Brain microvascular endothelial cell (primary cell): ENCODE data around the gene CALR3.
"Not testable (repeated sequence)": the region's sequence is repeated elsewhere in the genome, so short reads cannot be mapped to it uniquely, and the experiment has no call there.

Source experiments
- DNase-seq: peaks from one replicate; pipeline ENCODE4 v3.0.0-alpha.2; 2020
- H3K27ac ChIP-seq: fragments of 250-450 bp; sonication (Bioruptor Pico); 2 replicates; pipeline ENCODE4 v1.5.1; 2020; ENCODE audit warnings: mild to moderate bottlenecking, moderate library complexity
- H3K27me3 ChIP-seq: fragments of 250-450 bp; sonication (Bioruptor Pico); replicated peaks from 2 replicates; pipeline ENCODE4 v1.5.1; 2020; ENCODE audit warnings: mild to moderate bottlenecking
- H3K36me3 ChIP-seq: fragments of 250-450 bp; sonication (Bioruptor Pico); replicated peaks from 2 replicates; pipeline ENCODE4 v1.5.1; 2020; ENCODE audit warnings: mild to moderate bottlenecking
- H3K4me3 ChIP-seq: 2 replicates; pipeline ENCODE4 v1.5.1; 2011; ENCODE audit warnings: low read depth, mild to moderate bottlenecking, control low read depth, low read length, moderate library complexity
- CTCF ChIP-seq: IDR thresholded peaks from 2 replicates; pipeline ENCODE4 v1.5.1; 2011; ENCODE audit warnings: low read depth, mild to moderate bottlenecking, moderate library complexity, low read length, control low read depth, inconsistent platforms; ENCODE audit errors: missing control alignments
- in situ Hi-C: cut with HindIII; loops from 2 replicates; pipeline ENCODE4 v1.10.0; 2017; ENCODE audit warnings: low sequenced_read_pairs, low pct_ligation_motif_present

The CALR3 gene

GRCh38 chr19:16482745-16483144 is 13.2 kb downstream of the CALR3 start:
- no peak for TF ChIP-seq CTCF
- Histone ChIP-seq H3K36me3 (no peaks in the 10 kb centered on the region), H3K4me3 (no peak overlapping the region), H3K27ac (no peak overlapping the region), H3K27me3 (no peaks in the 10 kb centered on the region)
- no peak for DNase-seq
- in situ Hi-C loops, result no loop called here

GRCh38 chr19:16477311-16477710 is 18.7 kb downstream of the CALR3 start:
- Histone ChIP-seq H3K4me3 (no peak overlapping the region), H3K27ac (no peak overlapping the region), H3K27me3 (no peaks in the 10 kb centered on the region), H3K36me3 (no peaks in the 10 kb centered on the region)
- DNase-seq, result no peak
- in situ Hi-C loops, result no loop called here
- no peak for TF ChIP-seq CTCF

DNA sequence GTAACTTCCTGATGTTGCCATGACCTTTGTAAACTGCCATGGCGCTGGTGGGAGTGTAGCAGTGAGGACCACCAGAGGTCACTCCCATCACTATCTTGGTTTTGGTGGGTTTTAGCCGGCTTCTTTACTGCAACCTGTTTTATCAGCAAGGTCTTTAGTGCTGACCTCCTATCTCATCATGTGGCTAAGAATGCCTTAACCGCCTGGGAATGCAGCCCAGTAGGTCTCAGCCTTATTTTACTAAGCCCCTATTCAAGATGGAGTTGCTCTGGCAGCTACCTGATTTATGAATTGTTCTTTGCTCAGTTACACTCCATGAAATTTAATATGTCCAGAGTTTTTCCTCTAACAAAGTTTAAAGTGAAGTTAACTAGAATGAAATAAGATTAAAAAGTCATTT is 19.6 kb downstream of the CALR3 start:
- DNase-seq, result no peak
- H3K27me3 ChIP-seq, result no peaks in the 10 kb centered on the region
- no peak overlapping the region for H3K4me3 ChIP-seq
- in situ Hi-C loops, result no loop called here
- TF ChIP-seq CTCF, result no peak
- no peaks in the 10 kb centered on the region for H3K36me3 ChIP-seq
- no peak overlapping the region for H3K27ac ChIP-seq

GRCh38 chr19:16473875-16474392 is 22.0 kb downstream of the CALR3 start:
- no peak for TF ChIP-seq CTCF
- in situ Hi-C loops, result no loop called here
- Histone ChIP-seq H3K36me3 (no peaks in the 10 kb centered on the region), H3K27ac (no peak overlapping the region), H3K4me3 (no peak overlapping the region), H3K27me3 (no peaks in the 10 kb centered on the region)
- no peak for DNase-seq

DNA sequence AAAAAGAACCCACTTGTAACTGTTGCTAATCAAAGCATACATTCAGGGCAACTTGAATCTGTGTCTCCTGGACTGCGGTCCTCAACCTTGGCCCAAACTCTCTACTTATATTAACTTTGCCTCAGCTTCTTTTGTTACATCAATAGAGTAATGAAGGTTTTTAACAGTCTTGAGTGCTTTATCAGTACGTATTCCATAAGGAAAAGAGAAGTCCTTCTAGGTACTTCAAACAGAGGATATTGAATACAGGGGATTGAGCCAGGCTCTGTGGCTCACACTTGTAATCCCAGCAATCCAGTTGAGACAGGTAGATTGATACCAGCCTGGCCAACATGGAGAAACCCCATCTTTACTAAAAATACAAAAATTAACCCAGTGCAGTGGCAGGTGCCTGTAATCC is 23.0 kb downstream of the CALR3 start:
- DNase-seq, result no peak
- TF ChIP-seq CTCF, result no peak
- Histone ChIP-seq H3K36me3 (no peaks in the 10 kb centered on the region), H3K27me3 (no peaks in the 10 kb centered on the region), H3K27ac (no peak overlapping the region), H3K4me3 (no peak overlapping the region)
- in situ Hi-C loops, result no loop called here

GRCh38 chr19:16472559-16472899 is 23.4 kb downstream of the CALR3 start:
- peak overlapping the region; percentile 69 for H3K4me3 ChIP-seq
- H3K27me3 ChIP-seq, H3K36me3 ChIP-seq, in situ Hi-C loops, DNase-seq: not testable (repeated sequence)
- peak overlapping the region; percentile 73 for H3K27ac ChIP-seq
